Brain microvascular endothelial cell (primary cell): Measurements from ENCODE around the gene ZNF57.
"Not testable (repeated sequence)": the region's sequence is repeated elsewhere in the genome, so short reads cannot be mapped to it uniquely, and the experiment has no call there.

ENCODE experiments used
- DNase-seq: peaks from one replicate; pipeline ENCODE4 v3.0.0-alpha.2; 2020
- H3K27ac ChIP-seq: fragments of 250-450 bp; sonication (Bioruptor Pico); 2 replicates; pipeline ENCODE4 v1.5.1; 2020; ENCODE audit warnings: mild to moderate bottlenecking, moderate library complexity
- H3K27me3 ChIP-seq: fragments of 250-450 bp; sonication (Bioruptor Pico); replicated peaks from 2 replicates; pipeline ENCODE4 v1.5.1; 2020; ENCODE audit warnings: mild to moderate bottlenecking
- H3K36me3 ChIP-seq: fragments of 250-450 bp; sonication (Bioruptor Pico); replicated peaks from 2 replicates; pipeline ENCODE4 v1.5.1; 2020; ENCODE audit warnings: mild to moderate bottlenecking
- H3K4me3 ChIP-seq: 2 replicates; pipeline ENCODE4 v1.5.1; 2011; ENCODE audit warnings: low read depth, mild to moderate bottlenecking, control low read depth, low read length, moderate library complexity
- CTCF ChIP-seq: IDR thresholded peaks from 2 replicates; pipeline ENCODE4 v1.5.1; 2011; ENCODE audit warnings: low read depth, mild to moderate bottlenecking, moderate library complexity, low read length, control low read depth, inconsistent platforms; ENCODE audit errors: missing control alignments
- in situ Hi-C: cut with HindIII; loops from 2 replicates; pipeline ENCODE4 v1.10.0; 2017; ENCODE audit warnings: low sequenced_read_pairs, low pct_ligation_motif_present

ZNF57 gene

GRCh38 chr19:2952953-2953481 is 52.3 kb downstream of the ZNF57 start:
- Histone ChIP-seq H3K36me3 (no peaks in the 10 kb centered on the region), H3K27ac (no peak overlapping the region), H3K27me3 (no peaks in the 10 kb centered on the region), H3K4me3 (no peak overlapping the region)
- no peak for TF ChIP-seq CTCF
- DNase-seq: no peak
- in situ Hi-C loops: no loop called here

- Histone ChIP-seq H3K4me3 (no peak overlapping the region), H3K27me3 (no peaks in the 10 kb centered on the region), H3K36me3 (no peaks in the 10 kb centered on the region), H3K27ac (no peak overlapping the region)
- DNase-seq: no peak
- in situ Hi-C loops: no loop called here
- no peak for TF ChIP-seq CTCF
Observed at GRCh38 chr19:2957160-2957559, 56.4 kb downstream of the ZNF57 start.

DNA sequence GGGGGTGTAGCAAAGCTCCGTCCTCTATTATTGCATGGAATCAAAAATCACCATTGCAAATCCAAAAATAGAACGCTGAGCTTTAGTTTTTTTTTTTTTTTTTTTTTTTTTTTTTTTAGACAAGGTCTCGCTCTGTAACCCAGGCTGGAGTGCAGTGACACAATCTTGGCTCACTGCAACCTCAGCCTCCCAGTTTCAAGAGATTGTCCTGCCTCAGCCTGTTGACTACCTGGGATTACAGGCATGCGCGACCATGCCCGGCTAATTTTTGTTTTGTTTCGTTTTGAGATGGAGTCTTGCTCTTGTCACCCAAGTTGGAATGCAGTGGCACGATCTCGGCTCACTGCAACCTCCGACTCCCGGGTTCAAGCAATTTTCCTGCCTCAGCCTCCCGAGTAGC is 59.4 kb downstream of the ZNF57 start:
- no peak for DNase-seq
- Histone ChIP-seq H3K27me3 (no peaks in the 10 kb centered on the region), H3K4me3 (no peak overlapping the region), H3K36me3 (no peaks in the 10 kb centered on the region), H3K27ac (no peak overlapping the region)
- in situ Hi-C loops: no loop called here
- no peak for TF ChIP-seq CTCF

- no peaks in the 10 kb centered on the region for H3K27me3 ChIP-seq
- peak; percentile 69 for TF ChIP-seq CTCF
- H3K27ac ChIP-seq: no peak overlapping the region
- no peak overlapping the region for H3K4me3 ChIP-seq
- H3K36me3 ChIP-seq: no peaks in the 10 kb centered on the region
- DNase-seq: peak; percentile 74
- in situ Hi-C loops: no loop called here
Observed at GRCh38 chr19:2962018-2962670, 61.4 kb downstream of the ZNF57 start.

- no peak overlapping the region for H3K4me3 ChIP-seq
- no peak overlapping the region for H3K27ac ChIP-seq
- H3K27me3 ChIP-seq: no peaks in the 10 kb centered on the region
- no peak for TF ChIP-seq CTCF
- DNase-seq: no peak
- no peaks in the 10 kb centered on the region for H3K36me3 ChIP-seq
- in situ Hi-C loops: no loop called here
Observed at GRCh38 chr19:2963122-2963521, 62.4 kb downstream of the ZNF57 start.

GRCh38 chr19:2963631-2964030 is 62.9 kb downstream of the ZNF57 start:
- H3K4me3 ChIP-seq, H3K36me3 ChIP-seq, DNase-seq, H3K27ac ChIP-seq, H3K27me3 ChIP-seq, in situ Hi-C loops: not testable (repeated sequence)
